NCI-H187 (cell line): ENCODE data around the gene SLC35C1.
"Not testable (repeated sequence)": the region's sequence is repeated elsewhere in the genome, so short reads cannot be mapped to it uniquely, and the experiment has no call there.

Experiments
- DNase-seq, 2 experiments: peaks; one replicate each; lab custom pipeline; 2025; lab: John Stamatoyannopoulos, UW

The SLC35C1 gene

DNA sequence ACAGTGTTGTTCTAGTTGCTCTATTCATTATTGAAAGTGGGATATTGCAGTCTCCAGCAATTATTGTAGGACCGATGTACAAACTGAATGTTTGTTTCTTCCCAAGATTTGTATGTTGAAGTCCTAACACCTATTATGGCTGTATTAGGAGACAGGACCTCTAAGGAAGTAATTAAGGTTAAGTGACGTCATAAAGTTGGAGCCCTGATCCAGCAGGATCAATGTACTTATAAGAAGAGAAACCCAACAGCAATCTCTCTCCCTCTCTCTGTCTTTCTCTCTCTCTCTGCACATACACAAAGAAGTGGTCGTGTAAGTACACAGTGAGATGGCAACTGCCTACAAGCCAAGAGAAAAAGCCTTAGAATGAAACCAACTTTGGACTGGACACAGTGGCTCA is 16.1 kb upstream of the SLC35C1 start:
- no peak for DNase-seq

DNA sequence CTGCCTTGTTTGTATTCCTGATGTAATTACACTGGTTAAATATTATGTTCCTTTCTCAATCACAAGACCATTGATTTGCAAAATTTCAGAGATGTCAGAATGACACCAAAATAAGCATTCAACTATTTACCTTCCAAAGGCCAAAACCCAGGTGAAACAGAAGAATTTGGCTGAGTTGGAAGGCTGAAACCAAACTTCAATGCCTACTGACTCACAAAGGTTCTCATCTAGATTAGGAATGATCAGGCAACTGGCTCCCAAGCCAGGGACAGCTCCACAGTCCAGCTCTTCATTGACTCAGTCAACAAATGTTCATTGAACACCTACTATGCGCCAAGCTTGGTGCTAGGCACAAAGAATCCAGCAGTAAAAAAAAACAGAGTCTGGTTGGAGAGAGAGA is 13.4 kb upstream of the SLC35C1 start:
- DNase-seq, result no peak

DNA sequence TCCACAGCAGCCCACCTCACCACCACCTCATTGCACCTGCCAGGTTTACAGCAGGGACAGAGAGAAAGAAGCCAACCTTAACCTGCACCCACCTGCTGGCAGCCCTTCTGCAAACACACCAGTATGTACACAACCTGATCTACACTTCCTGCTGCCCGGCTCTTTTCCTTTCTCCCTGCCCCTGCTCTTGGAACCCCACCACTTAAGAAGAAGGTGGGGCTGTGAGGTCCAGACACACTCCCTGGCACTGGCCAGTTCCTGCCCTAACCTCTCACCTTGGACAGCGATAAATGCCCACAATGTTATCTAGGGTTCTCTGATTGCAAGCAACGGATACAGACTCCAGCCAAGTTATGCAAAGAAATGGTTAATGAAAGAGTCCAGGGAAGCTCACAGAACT is 10.8 kb upstream of the SLC35C1 start:
- DNase-seq, result no peak

DNA sequence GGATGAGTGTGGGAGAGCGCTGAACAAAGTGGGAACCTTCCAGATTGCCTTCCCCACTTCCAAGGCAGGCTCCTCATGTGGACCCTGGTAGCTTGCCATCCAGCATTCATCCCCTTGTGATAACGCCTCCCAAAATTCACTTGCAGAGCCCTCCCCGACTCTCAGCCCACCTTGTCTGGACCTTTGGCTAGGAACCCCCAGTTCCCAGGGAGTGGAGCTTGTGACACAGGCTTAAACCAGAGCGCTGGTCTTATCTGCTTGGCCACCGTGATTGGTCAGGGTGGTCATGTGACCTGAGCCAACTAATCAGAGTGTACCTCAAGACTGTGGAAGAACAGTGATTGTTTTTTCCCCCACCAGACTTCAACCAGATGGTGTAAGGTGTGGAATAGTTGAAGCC is 9.6 kb upstream of the SLC35C1 start:
- no peak for DNase-seq

DNA sequence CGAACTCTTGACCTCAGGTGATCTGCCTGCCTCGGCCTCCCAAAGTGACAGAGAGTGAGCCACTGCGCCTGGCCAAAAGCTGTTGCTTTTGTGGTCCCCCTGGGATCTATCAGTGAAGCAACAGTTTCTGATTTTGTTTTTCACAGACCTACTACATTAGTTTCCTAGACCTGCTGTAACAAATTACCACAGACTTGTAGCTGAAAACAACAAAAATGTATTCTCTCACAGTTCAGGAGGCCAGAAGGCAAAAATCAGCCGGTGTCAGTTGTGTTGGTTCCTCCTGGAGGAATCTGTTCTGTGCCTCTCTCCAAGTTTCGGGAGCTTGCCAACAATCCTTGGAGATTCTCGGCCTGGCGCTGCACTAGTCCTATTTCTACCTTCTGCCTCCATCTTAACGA is 8.5 kb upstream of the SLC35C1 start:
- no peak for DNase-seq

DNA sequence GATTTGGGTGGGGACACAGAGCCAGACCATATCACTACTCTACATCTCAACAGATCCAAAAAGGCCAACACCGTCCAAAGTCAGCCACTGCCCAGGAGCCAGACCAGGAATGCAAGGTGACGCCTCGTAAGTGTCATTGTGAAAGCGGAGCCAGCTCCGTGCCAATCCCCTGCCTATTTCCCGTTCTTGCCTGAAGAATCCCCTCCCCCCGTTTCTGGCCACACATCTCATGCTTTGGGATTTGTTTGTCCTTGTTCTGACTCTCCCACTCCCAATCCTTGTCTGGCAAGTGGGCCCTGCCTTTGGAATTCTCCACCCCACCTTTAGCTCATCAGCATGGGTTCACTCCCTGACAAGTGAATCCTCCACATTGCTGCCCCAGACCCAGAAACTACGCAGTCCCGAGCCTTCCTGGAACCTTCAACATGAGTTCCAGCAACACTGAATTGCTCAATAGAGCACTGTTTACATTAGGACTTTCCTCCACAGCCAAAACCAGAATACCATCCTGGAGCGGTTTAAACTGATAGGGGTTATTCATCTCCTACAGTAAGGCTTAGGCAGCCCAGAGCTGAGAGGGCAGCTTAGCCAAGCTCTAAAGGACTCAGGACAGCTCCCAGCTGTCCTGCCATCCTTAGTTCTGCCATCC is 6.0 kb upstream of the SLC35C1 start:
- DNase-seq, result no peak

DNA sequence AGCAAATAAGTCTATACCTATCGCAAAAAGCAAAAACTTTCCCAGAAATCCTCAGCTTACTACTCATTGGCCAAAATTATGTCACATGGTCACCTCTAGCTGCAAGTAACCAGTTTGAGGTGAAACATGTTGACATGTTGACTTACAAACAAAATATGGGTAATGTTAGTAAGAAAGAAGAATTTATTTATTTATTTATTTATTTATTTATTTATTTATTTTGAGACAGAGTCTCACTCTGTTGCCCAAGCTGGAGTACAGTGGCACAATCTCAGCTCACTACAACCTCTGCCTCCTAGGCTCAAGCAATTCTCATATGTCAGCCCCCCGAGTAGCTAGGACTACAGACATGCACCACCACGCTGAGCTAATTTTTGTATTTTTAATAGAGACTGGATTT is 5.4 kb upstream of the SLC35C1 start:
- DNase-seq, result no peak

DNA sequence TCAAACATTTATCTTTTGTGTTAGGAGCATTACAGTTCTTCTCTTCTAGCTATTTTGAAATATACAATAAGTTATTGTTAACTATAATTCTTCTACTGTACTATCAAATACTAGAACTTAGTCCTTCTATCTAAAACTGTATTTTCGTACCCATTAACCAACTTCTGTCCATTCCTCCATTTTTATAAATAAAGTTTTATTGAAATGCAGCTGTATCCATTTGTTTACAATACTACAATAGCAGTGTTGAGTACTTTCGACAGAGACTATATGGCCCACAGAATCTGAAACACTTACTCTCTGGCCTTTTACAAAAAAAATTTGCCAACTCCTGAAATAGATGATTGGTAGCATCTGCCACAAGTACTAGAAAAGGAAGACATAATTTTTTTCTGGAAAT is 4.7 kb upstream of the SLC35C1 start:
- no peak for DNase-seq

DNA sequence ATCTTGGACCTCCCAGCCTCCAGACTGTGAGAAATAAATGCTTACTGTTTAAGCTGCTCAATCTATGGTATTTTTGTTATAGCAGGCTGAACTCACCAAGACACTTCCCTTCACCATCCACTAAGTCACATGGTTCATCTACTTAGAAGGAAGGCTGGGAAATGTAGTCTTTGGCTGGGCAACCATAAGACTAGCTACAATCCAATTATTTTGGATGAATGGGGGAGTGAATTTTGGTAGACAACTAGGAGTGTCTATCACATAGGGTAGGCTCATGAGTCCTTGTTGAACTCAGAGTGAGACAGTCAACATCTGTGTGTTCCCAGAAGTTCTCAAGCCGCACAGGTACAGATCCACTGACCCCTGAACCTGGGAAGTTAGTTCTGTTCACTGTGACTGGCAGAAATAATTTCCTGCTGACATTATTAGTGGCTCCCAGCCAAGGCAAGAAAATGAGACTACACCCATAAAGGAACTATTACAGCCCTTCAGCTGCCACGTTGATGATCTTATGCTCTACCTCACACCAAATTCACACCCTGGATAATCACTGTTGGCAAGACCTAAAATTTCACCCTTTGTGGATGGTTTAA is 3.1 kb upstream of the SLC35C1 start:
- no peak for DNase-seq

DNA sequence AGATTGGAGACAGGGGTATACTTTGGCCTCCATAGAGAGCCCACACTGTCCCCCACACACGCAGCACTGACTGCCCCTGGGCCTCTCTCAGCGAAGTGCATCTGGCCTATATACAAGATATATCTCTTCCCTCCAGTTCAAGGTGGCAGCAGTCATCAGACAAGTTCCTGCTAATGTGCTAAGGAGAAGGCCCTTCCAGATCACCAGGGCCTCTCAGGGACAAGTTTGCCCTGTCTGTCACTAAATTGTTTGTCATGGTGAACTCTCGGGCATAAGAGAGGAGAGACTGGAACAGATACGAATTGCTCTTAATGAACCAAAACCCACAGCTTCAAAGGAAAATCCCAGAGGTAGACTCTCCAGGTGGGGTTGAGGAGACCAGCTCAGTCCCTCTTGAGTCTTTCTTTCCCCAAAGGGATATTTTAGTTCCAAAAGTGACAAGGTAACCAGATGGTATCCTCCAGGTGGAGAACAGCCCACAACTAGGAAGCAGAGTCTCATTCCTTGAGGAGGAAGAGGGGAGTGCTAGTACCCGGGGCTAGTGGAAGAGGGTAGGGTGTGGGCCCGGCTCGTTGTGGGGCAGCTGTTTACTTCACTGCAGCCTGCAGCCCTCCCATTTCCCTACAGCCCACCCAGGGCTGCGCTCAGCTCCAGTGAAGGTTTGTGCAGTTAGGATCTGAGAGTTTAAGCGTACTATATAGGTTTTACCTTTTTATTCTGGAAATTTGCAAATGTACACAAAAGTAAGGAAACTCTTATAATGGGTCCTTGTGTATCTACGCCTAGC is 2.2 kb upstream of the SLC35C1 start:
- DNase-seq, result no peak

DNA sequence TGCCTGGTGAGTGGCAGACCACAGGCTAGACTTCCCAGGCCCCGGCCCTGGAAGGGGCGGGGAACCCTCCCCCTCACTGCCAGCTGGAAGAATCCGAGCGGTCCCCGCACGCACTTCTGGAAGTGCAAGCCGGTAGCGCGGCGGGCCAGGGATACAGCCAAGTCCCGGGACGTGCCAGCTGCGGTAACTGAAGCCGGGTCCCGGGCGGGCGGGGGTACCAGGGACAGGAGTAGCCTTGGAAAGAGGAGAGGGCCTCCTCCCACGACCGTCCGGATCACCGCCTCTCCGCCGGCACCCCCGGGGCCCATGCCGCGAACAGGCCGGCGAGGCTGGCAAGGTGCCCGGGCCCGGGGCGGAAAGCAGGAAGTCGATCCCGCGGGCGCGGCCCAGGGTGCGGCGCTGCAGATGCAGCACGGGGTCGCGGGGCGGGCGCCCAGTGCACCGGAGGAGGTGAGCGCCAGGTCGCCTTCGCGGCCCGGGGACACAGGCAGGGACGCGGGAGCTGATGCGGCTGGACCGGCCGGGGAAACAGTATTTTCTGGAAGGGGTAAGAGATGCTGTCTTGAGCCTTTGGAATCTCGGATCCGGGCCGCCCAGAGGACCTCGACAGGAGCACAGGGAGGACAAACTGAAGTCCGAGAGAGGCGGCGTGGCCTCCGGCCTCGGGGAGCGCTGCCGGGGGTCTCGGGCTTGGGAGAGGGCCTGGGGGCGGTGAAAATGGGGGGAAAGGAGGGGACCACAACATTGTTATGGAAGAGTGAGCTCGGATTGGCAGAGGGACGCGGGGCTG is 783 bp upstream of the SLC35C1 start:
- DNase-seq, result peak in 1 of 2 experiments; percentile 61

DNA sequence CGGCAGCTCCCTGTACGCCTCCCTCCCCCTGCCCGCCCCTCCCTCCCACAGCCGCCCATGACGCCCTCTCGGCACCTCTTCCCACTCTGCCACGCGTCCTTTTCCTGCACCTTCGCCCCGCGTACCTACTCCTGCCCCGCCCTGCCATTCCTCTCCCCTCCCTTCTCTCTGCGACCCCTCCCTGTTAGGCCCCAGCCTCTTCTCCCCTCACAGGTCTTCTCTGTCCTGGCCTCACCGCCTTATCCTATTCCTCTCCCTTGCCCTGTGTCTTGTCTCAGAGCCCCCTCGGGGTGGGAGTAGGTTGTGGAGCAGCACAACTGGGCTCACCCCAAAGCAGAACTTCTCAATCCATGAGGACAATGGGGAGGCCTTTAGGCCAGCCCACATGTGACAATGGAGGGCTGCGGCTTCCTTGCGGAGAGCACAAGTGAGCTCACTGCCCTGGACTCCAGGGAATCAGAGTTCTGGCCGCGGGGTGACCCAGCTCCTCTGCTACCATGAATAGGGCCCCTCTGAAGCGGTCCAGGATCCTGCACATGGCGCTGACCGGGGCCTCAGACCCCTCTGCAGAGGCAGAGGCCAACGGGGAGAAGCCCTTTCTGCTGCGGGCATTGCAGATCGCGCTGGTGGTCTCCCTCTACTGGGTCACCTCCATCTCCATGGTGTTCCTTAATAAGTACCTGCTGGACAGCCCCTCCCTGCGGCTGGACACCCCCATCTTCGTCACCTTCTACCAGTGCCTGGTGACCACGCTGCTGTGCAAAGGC is 539 bp downstream of the SLC35C1 start:
- no peak for DNase-seq

DNA sequence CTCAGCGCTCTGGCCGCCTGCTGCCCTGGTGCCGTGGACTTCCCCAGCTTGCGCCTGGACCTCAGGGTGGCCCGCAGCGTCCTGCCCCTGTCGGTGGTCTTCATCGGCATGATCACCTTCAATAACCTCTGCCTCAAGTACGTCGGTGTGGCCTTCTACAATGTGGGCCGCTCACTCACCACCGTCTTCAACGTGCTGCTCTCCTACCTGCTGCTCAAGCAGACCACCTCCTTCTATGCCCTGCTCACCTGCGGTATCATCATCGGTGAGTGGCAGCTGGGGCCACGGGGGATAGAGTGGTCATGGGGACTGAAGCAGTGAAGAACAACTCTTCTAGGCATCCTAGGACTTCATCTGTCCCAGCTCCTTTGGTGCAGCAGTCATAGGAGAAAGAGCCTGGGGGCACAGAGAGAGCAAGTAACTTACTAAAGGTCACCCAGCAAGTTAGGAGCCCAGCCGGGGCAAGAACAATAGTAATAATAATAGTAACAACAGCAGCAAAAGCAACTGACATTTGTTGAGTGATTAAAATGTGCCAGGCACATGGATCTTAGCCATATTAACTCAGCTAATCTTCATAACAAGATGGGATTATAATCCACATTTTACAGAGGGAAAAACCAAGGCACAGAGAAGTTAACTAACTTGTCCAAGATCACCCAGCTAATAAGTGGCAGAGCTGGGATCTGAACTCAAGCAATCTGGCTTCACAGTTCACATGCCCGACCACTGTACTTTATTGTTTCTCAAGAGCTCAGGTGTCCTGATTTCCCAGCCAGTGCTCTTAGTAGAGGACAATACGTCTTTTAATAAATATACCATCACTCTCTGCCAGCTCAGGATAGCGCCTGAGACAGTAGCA is 1.4 kb downstream of the SLC35C1 start:
- no peak for DNase-seq

DNA sequence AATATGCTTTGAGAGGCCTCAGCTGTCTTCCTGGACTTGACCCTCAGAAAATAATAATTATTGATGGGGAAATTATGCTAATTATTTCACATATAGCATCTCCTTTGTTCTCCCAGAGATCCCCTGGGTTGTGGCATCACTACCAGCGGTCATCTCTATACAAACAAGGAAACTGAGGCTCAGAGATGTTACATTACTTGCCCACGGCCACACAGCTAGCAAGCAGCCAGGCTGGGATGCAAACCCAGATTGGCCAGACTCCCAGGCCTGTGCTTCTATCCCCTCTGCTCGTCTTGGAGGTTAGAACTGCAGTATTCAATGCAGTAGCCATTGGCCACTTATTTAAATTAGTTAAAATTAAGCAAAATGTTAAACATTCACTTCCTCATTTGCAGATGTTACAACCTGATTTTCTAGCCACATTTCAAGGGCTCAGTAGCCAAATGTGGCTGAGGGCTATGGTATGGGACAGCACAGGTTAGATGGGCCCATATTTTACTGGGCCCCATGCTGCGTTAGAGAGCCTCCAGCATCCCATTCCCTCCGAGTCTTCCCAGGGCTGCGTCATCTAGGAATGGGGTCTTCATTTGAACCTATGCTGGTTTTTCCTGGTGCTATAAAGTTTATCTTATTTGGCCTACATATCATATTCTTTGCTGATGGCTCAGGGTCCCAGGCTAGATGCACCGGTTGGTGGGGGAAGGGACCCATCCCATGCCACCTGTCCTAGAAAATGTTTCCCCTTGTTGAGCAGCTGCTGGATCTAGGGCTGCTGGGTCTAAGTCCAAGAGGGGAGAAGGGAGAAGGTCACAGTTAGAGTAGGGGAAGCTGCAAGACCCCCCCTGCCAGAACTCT is 2.2 kb downstream of the SLC35C1 start:
- DNase-seq, result no peak

DNA sequence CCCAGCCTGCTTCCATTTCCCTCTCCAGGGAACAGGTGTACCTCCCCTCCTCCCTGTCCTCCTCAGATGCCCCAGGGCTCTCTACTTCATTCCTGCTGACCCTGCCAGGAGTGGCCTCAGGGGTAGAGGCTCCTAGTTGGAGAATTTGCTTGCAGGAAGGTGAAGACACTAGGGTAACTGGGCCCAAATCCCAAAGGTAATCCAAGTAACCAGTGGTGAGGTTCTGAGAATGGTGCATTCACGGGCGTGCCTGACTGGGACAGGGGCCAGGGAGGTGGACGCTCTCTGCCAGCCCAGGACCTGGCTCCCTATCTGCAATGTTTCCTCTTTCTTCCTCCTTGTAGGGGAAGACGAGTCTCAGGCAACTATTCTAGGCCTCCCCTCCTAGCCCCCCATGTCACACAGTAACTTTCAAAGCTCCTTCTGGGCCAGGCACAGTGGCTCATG is 2.9 kb downstream of the SLC35C1 start:
- DNase-seq, result no peak

DNA sequence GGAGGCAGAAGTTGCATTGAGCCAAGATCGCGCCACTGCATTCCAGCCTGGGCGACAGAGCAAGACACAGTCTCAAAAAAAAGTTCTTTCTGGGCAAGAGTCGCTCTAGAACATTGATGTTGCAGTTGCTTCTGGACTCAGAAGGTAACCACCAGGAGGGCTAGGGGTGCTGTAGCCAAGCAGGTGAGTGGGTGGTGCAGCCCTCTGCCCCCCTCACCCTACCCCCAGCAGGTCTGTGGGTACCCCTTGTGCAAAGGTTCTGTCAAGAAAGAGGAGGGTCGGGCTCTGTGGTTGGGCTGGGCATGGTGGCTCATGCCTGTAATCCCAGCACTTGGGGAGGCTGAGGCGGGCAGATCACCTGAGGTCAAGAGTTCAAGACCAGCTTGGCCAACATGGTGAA is 3.5 kb downstream of the SLC35C1 start:
- not testable (repeated sequence) for DNase-seq

DNA sequence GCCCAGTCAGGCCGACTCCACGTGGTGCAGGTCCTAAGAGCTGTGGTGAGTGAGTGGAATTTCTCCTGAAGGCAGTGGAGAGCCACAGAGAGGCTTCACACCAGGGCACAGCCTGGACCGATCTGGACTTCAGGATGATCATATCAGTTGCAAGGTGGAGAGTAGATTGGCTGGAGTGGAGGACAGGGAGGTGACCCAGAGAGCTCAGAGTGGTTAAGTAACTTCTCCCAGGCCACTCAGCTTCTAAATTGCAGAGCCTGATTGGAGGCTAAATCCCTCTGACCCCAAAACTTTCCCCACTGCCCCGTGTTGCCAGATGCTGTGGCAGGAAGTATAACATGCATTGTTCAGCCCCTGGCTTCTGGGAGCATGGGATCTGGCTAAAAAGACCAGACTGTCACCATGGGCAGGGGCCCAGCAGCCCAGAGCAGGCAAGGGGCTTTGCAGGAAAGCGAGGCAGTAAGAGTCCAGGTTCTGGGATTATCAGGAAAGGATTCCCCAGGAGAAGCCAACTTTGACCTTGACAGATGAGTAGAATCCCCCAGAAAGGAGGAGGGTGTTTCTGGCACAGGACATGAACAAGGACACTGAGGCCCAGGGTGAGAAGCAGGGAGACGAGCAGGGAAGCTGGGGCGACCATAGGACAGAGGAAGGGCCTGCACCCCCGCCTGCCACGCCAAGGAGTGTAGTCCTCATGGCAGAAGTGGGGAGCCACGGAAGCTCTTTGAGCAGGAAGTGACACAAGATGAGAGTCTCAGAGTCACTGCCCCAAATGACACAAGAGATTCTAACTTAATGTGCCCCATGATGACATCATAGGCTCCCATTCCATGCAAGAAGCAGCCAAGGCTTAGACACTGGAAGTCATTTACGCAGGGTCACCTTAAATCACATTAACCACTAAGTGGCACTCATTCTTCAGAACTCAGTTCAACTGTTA is 4.8 kb downstream of the SLC35C1 start:
- DNase-seq, result no peak

DNA sequence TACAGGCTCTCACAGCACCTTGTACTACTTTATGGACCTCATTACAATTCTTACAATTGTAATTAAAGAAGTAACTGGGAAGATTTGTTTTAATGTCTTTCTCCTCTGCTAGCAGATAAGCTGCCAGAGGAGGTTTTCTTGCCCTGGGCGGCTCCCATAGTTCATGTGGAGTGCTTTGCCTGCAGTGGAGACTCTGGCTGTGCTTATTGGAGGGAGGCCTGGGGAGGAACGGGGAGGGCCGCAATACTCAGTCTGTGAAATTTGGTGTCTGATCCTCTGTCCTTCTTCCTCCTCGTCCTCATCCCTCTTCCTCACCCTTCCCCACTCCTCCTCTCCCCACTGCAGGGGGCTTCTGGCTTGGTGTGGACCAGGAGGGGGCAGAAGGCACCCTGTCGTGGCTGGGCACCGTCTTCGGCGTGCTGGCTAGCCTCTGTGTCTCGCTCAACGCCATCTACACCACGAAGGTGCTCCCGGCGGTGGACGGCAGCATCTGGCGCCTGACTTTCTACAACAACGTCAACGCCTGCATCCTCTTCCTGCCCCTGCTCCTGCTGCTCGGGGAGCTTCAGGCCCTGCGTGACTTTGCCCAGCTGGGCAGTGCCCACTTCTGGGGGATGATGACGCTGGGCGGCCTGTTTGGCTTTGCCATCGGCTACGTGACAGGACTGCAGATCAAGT is 5.6 kb downstream of the SLC35C1 start:
- no peak for DNase-seq
